ENCODE data around the gene SPO11.
A peak's percentile ranks its signal among the peaks of the same experiment; 100 is the strongest.
"Not testable (repeated sequence)": the region's sequence is repeated elsewhere in the genome, so short reads cannot be mapped to it uniquely, and the experiment has no call there.

SPO11 gene

DNA sequence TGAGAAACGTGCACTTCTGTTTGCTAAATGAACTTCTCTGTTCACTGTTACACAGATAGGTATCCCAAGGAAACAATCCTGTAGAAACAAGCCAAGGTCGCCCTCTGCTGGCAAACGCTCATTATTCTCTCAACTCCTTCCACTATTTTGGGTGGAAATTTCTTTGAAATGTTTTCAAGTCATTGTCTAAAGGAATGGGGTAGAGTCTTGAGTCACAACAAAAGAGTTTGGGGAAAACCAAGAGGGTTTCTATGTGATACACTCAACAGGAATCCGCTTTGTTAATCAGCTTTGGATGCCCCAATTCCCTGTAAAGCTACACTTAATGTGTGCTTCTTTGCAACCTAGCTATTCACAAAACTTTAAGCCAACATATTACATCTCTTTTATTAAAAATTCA, 16.9 kb downstream of the SPO11 start:
- no peak overlapping the region for H3K4me3 ChIP-seq (ENCODE audit: low read depth, low read length)
- DNase-seq (ENCODE audit: low read depth), result peak; percentile 57
- TF ChIP-seq, protein P1, sequence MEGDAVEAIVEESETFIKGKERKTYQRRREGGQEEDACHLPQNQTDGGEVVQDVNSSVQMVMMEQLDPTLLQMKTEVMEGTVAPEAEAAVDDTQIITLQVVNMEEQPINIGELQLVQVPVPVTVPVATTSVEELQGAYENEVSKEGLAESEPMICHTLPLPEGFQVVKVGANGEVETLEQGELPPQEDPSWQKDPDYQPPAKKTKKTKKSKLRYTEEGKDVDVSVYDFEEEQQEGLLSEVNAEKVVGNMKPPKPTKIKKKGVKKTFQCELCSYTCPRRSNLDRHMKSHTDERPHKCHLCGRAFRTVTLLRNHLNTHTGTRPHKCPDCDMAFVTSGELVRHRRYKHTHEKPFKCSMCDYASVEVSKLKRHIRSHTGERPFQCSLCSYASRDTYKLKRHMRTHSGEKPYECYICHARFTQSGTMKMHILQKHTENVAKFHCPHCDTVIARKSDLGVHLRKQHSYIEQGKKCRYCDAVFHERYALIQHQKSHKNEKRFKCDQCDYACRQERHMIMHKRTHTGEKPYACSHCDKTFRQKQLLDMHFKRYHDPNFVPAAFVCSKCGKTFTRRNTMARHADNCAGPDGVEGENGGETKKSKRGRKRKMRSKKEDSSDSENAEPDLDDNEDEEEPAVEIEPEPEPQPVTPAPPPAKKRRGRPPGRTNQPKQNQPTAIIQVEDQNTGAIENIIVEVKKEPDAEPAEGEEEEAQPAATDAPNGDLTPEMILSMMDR (IDR thresholded peaks at IDR 0.05; ENCODE audit: low read depth, low read length, missing control alignments), result peak; percentile 62
- in situ Hi-C loops (cut with HindIII; ENCODE audit: low sequenced_read_pairs), result no loop called here

DNA sequence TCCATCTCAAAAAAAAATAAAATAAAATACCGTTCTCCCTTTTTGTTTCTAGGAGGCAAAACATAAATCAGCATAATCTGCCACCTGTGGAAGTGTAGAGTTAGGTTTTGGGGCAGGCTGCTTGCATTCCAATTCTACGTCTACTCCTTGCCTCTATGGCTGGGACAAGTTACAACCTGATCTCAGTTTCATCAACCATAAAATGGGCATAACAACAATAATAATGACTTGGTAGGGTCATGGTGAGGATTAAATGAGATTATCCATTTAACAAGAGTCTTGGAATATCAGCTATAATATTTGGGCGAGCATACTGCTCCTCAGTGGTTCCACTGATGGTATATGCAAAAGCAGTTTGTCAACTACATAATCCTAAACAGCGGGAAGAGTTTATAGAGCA, 17.8 kb downstream of the SPO11 start:
- in situ Hi-C loops (cut with HindIII; ENCODE audit: low sequenced_read_pairs), result no loop called here
- no peak for DNase-seq (ENCODE audit: low read depth)
- TF ChIP-seq, protein P1 (IDR thresholded peaks at IDR 0.05; ENCODE audit: low read depth, low read length, missing control alignments), result no peak
- no peak overlapping the region for H3K4me3 ChIP-seq (ENCODE audit: low read depth, low read length)

DNA sequence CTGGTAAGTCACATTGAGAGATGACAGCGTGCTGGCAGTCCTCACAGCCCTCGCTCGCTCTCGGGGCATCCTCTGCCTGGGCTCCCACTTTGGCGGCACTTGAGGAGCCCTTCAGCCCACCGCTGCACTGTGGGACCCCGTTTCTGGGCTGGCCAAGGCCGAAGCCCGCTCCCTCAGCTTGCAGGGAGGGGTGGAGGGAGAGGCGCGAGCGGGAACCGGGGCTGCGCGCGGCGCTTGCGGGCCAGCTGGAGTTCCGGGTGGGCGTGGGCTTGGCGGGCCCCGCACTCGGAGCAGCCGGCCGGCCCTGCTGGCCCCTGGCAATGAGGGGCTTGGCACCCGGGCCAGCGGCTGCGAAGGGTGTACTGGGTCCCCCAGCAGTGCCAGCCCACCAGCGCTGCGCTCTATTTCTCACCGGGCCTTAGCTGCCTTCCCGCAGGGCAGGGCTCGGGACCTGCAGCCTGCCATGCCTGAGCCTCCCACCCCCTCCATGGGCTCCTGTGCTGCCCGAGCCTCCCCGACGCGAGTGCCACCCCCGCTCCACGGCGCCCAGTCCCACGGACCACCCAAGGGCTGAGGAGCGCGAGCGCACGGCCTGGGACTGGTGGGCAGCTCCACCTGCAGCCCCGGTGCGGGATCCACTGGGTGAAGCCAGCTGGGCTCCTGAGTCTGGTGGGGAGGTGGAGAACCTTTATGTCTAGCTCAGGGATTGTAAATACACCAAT, 18.8 kb downstream of the SPO11 start:
- H3K4me3 ChIP-seq (ENCODE audit: low read depth, low read length); DNase-seq (ENCODE audit: low read depth); in situ Hi-C loops (cut with HindIII; ENCODE audit: low sequenced_read_pairs): not testable (repeated sequence)

DNA sequence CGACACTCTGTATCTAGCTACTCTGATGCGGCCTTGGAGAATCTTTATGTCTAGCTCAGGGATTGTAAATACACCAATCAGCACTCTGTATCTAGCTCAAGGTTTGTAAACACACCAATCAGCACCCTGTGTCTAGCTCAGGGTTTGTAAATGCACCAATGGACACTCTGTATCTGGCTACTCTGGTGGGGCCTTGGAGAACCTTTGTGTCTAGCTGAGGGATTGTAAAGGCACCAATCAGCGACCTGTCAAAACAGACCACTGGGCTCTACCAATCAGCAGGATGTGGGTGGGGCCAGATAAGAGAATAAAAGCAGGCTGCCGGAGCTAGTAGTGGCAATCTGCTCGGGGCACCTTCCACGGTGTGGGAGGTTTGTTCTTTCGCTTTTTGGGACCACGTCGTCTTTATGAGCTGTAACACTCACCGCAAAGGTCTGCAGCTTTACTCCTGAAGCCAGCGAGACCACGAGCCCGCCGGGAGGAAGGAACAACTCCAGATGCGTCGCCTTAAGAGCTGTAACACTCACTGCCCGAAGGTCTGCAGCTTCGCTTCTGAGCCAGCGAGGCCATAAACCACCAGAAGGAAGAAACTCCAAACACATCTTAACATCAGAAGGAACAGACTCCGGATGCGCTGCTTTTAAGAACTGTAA, 19.4 kb downstream of the SPO11 start:
- DNase-seq (ENCODE audit: low read depth); H3K4me3 ChIP-seq (ENCODE audit: low read depth, low read length); in situ Hi-C loops (cut with HindIII; ENCODE audit: low sequenced_read_pairs): not testable (repeated sequence)

DNA sequence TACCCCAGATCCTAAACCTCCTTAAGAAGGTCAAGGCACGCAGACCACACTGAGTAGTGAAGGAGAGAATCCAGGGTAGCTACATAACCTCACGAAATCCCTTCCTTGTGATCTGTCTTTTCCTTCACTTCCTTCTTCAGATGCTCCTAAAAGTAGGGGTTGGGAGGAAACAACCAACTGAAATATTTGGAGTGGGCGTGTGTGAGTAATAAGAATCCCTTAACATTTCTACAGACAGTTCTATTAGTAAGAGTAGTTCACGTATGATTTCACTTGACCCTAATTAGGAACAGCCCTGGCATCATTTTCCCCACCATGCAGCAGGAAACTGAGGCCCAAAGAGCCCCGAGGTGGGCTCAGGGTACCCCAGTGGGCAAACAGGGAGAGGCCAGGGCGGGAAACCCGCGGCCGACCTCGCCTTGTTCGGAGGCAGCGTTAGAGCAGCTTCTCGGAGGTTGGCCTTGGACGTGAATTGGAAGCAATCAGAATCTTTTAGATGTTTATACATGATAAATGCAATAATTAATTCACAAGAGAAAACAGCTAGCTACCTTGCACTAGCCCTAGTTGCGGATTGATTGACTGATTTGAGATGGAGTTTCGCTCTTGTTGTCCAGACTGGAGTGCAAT, 20.6 kb downstream of the SPO11 start:
- DNase-seq (ENCODE audit: low read depth), result no peak
- in situ Hi-C loops (cut with HindIII; ENCODE audit: low sequenced_read_pairs), result no loop called here
- TF ChIP-seq, protein P1 (IDR thresholded peaks at IDR 0.05; ENCODE audit: low read depth, low read length, missing control alignments), result no peak
- H3K4me3 ChIP-seq (ENCODE audit: low read depth, low read length), result no peak overlapping the region

DNA sequence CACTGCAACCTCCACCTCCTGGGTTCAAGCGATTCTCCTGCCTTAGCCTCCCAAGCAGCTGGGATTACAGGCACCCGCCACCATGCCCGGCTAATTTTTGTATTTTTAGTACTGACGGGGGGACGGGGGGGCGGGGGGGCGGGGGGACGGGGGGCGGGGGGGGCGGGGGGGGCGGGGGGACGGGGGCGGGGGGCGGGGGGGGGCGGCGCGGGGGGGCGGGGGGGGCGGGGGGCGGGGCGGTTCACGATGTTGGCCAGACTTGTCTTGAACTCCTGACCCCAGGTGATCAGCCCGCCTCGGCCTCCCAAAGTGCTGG, 21.1 kb downstream of the SPO11 start:
- in situ Hi-C loops (cut with HindIII; ENCODE audit: low sequenced_read_pairs); DNase-seq (ENCODE audit: low read depth): not testable (repeated sequence)
- peak overlapping the region; percentile 100 for H3K4me3 ChIP-seq (ENCODE audit: low read depth, low read length)

DNA sequence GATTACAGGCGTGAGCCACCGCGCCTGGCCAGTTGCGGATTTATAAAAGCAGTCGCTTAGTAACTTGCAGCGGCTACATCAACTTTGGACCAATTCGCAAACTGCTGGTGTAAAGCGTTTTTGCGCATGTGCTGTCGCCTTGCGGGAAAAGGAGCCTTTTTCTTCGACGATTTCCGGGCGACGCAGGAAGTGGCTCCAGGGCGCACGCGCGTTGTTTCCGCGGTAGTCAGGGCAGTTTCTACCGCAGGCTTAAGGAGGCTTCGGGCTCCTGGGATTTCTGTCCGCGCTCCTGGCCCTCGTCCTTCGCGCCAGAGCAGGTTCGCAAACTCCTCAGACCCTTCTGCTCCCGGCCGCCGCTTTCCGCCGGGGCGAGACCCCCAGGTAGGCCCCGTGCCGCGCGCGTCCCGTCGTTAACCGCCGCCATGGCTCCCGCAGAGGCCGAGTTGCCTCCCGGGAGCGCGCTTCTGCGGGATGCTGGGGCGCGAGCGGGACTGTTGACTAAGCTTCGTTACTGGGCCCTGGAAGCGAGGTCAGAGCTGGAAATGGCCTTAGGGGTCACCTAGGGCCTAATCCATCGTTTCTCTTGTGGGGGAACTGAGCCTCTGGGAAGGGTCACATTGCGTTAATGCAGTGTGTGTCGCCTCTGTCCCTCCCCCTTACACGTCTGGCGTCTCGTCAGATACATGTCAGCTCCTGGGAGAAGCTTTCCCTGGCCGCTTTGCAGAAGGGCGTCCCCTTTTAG, 21.6 kb downstream of the SPO11 start, which contains the start of gene RAE1:
Gene RAE1 (plus strand): TSS at position 214 of the 742 bp plus-strand sequence. CDS start 2,784 bp downstream, outside the sequence.
- H3K4me3 ChIP-seq (ENCODE audit: low read depth, low read length), result peak within 1 kb of the TSS; percentile 100
- in situ Hi-C loops (cut with HindIII; ENCODE audit: low sequenced_read_pairs), result no loop called here
- TF ChIP-seq, protein P1 (IDR thresholded peaks at IDR 0.05; ENCODE audit: low read depth, low read length, missing control alignments), result no peak
- peak; percentile 91 for DNase-seq (ENCODE audit: low read depth)

Measured in astrocyte of the cerebellum (primary cell).